HepG2 (cell line): ENCODE results near the gene GPN1. TPM values are rescaled to one million over a fixed set of nuclear protein-coding genes. Genes with fewer than 3 reads are reported as not detected.
A peak's percentile ranks its signal among the peaks of the same experiment; 100 is the strongest.

ENCODE experiments used
- AGO2 ChIP-seq: fragments of 200-400 bp; formaldehyde crosslinking; optimal IDR thresholded peaks from 2 replicates; pipeline ENCODE3; 2017; ENCODE audit warnings: mild to moderate bottlenecking, low read depth, low read length, moderate library complexity
- ARNTL ChIP-seq: sonication (generic); formaldehyde crosslinking; IDR thresholded peaks from 2 replicates; pipeline ENCODE4 v1.4.0; 2020; ENCODE audit warnings: mild to moderate bottlenecking, missing genetic modification reagents
- BHLHE40 ChIP-seq: IDR thresholded peaks from 2 replicates; pipeline ENCODE4 v1.6.1; 2011; ENCODE audit warnings: low read length, improper control_type of control experiment
- FOXA1 ChIP-seq, 2 experiments: fragments of 450-650 bp in 1 of 2; sonication (generic) in 1 of 2; formaldehyde crosslinking in 1 of 2; IDR thresholded peaks; 2 replicates each; pipeline versions ENCODE4 v1.4.0 to v1.6.1; 2016 to 2020; ENCODE audit warnings: missing genetic modification reagents in 1 of 2
- GATA4 ChIP-seq: sonication (generic); IDR thresholded peaks from 2 replicates; pipeline ENCODE4 v1.6.1; 2016; ENCODE audit warnings: antibody characterized with exemption, low read depth, borderline replicate concordance
- MEIS2 ChIP-seq: sonication (generic); formaldehyde crosslinking; IDR thresholded peaks from 2 replicates; pipeline ENCODE4 v1.9.0; 2021; ENCODE audit warnings: mild to moderate bottlenecking, missing genetic modification reagents
- NFE2L1 ChIP-seq: sonication (generic); formaldehyde crosslinking; IDR thresholded peaks from 2 replicates; pipeline ENCODE4 v1.4.0; 2020; ENCODE audit warnings: missing genetic modification reagents, mild to moderate bottlenecking, borderline replicate concordance
- NFRKB ChIP-seq: fragments of 450-650 bp; IDR thresholded peaks from 2 replicates; pipeline ENCODE4 v1.6.1; 2017
- NR2F1 ChIP-seq, 2 experiments: fragments of 450-650 bp in 1 of 2; formaldehyde crosslinking in 1 of 2; IDR thresholded peaks; 2 replicates each; pipeline versions ENCODE4 v1.5.0 to v1.6.1; 2016 to 2020; ENCODE audit warnings: mild to moderate bottlenecking in 1 of 2, missing compliant biosample characterization in 1 of 2, missing genetic modification reagents in 1 of 2, moderate library complexity in 1 of 2
- NR2F6 ChIP-seq, 2 experiments: IDR thresholded peaks; 2 replicates each; pipeline ENCODE4 v1.6.1; 2016; ENCODE audit warnings: antibody characterized with exemption in 1 of 2, mild to moderate bottlenecking in 1 of 2
- PAX8 ChIP-seq: sonication (generic); formaldehyde crosslinking; IDR thresholded peaks from 2 replicates; pipeline ENCODE4 v1.8.0; 2022; ENCODE audit warnings: mild to moderate bottlenecking, missing genetic modification reagents, borderline replicate concordance
- RBM39 ChIP-seq: fragments of 200-400 bp; formaldehyde crosslinking; IDR thresholded peaks from one replicate; pipeline ENCODE4 v1.6.1; 2018; ENCODE audit warnings: antibody characterized with exemption, mild to moderate bottlenecking, low read depth, low read length; ENCODE audit not compliant: poor library complexity, severe bottlenecking
- SAP130 ChIP-seq: IDR thresholded peaks from 2 replicates; pipeline ENCODE4 v1.6.1; 2016; ENCODE audit warnings: low read depth
- SKI ChIP-seq: fragments of 450-650 bp; IDR thresholded peaks from one replicate; pipeline ENCODE4 v1.6.1; 2018; ENCODE audit warnings: mild to moderate bottlenecking; ENCODE audit not compliant: partially characterized antibody
- SMAD9 ChIP-seq: sonication (generic); formaldehyde crosslinking; IDR thresholded peaks from 2 replicates; pipeline ENCODE4 v1.5.1; 2020; ENCODE audit warnings: mild to moderate bottlenecking, missing genetic modification reagents
- SRSF1 ChIP-seq: fragments of 200-400 bp; formaldehyde crosslinking; optimal IDR thresholded peaks from 2 replicates; pipeline ENCODE3; 2017; ENCODE audit warnings: mild to moderate bottlenecking, low read depth, low read length, moderate library complexity
- SRSF9 ChIP-seq: fragments of 200-400 bp; formaldehyde crosslinking; IDR thresholded peaks from 2 replicates; pipeline ENCODE4 v1.6.1; 2018; ENCODE audit warnings: borderline replicate concordance, mild to moderate bottlenecking, low read depth, low read length; ENCODE audit not compliant: insufficient read depth, poor library complexity, severe bottlenecking
- TAF1 ChIP-seq: sonication (generic); formaldehyde crosslinking; IDR thresholded peaks from 2 replicates; pipeline ENCODE4 v1.4.0; 2020; ENCODE audit warnings: missing genetic modification reagents
- ZIK1 ChIP-seq: sonication (generic); formaldehyde crosslinking; IDR thresholded peaks from 2 replicates; pipeline ENCODE4 v1.5.0; 2020; ENCODE audit warnings: mild to moderate bottlenecking, low read depth, missing genetic modification reagents, borderline replicate concordance
- ZNF205 ChIP-seq: IDR thresholded peaks from 2 replicates; pipeline ENCODE4 v1.6.1; 2018; ENCODE audit warnings: missing biosample characterization, missing genetic modification reagents
- ZNF235 ChIP-seq: sonication (generic); formaldehyde crosslinking; IDR thresholded peaks from 2 replicates; pipeline ENCODE4 v1.8.1; 2023; ENCODE audit warnings: mild to moderate bottlenecking, missing genetic modification reagents, borderline replicate concordance
- ZNF274 ChIP-seq: sonication (generic); formaldehyde crosslinking; IDR thresholded peaks from 2 replicates; pipeline ENCODE4 v1.5.1; 2020; ENCODE audit warnings: mild to moderate bottlenecking, missing genetic modification reagents
- ZNF326 ChIP-seq: sonication (generic); formaldehyde crosslinking; IDR thresholded peaks from 2 replicates; pipeline ENCODE4 v1.4.0; 2020; ENCODE audit warnings: missing genetic modification reagents, borderline replicate concordance
- ZNF383 ChIP-seq: sonication (generic); formaldehyde crosslinking; IDR thresholded peaks from 2 replicates; pipeline ENCODE4 v1.4.0; 2020; ENCODE audit warnings: missing genetic modification reagents, mild to moderate bottlenecking, borderline replicate concordance
- ZNF577 ChIP-seq: sonication (generic); formaldehyde crosslinking; IDR thresholded peaks from 2 replicates; pipeline ENCODE4 v1.4.0; 2020; ENCODE audit warnings: mild to moderate bottlenecking, low read depth, missing genetic modification reagents, borderline replicate concordance
- ZSCAN25 ChIP-seq: sonication (generic); formaldehyde crosslinking; IDR thresholded peaks from 2 replicates; pipeline ENCODE4 v1.8.0; 2022; ENCODE audit warnings: mild to moderate bottlenecking, missing genetic modification reagents
- polyA plus RNA-seq, 8 experiments: library from polyadenylated mRNA; depleted of rRNA in 3 of 8; stranded (reverse) in 7 of 8; unstranded in 1 of 8; fragments of >200 nt; fragmentation: Illumina TruSeq in 4 of 8; extraction: Trizol in 4 of 8; gene quantifications; 2 replicates each; pipeline versions ENCODE4 v1.2.1 to v1.2.3, GENCODE V29; 2011 to 2016; ENCODE audit warnings: low read depth in 4 of 8, missing spikeins in 1 of 8, mixed read lengths in 1 of 8; ENCODE audit not compliant: insufficient read depth in 1 of 8
- total RNA-seq, 5 experiments: library from RNA; depleted of rRNA; stranded (reverse); fragments of >200 nt; fragmentation: Illumina TruSeq; extraction: Trizol; gene quantifications; 2 replicates each; pipeline ENCODE4 v1.2.3, GENCODE V29; 2016; ENCODE audit warnings: low read depth in 1 of 5
- TF ChIP-seq, protein P1 (sequence below): IDR thresholded peaks from 2 replicates; pipeline ENCODE4 v1.6.1; 2016; ENCODE audit warnings: mild to moderate bottlenecking, missing biosample characterization, missing genetic modification reagents
- TF ChIP-seq, protein P2 (sequence below): sonication (generic); formaldehyde crosslinking; IDR thresholded peaks from 2 replicates; pipeline ENCODE4 v1.5.1; 2020; ENCODE audit warnings: mild to moderate bottlenecking, missing genetic modification reagents, borderline replicate concordance
- TF ChIP-seq, protein P3 (sequence below): sonication (generic); formaldehyde crosslinking; IDR thresholded peaks from 2 replicates; pipeline ENCODE4 v1.5.1; 2020; ENCODE audit warnings: missing genetic modification reagents, mild to moderate bottlenecking, borderline replicate concordance

Gene GPN1
- total and polyA plus RNA-seq, 2 of the 13 experiments (the other 11 are each of a cell fraction or from before 2014, with no cell fraction given): 54.5 to 62.7 TPM

DNA sequence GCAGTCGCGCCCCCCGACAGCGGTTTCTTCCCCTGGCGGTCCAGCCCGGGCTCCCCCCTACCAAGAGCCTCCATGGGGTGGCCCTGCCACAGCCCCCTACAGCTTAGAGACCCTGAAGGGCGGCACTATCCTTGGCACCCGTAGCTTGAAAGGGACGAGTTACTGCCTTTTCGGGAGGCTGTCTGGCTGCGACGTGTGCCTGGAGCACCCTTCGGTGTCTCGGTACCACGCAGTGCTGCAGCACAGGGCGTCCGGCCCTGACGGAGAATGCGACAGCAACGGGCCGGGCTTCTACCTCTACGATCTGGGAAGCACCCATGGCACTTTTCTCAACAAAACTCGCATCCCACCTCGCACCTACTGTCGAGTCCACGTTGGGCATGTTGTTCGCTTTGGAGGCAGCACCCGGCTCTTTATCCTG, 35.3 kb downstream of the GPN1 start (continued):
- TF ChIP-seq AGO2 (peak; percentile 23), ZNF235 (no peak), SRSF1 (peak; percentile 30), ARNTL (CRISPR knock-in tag) (no peak), GATA4 (no peak; the same call in 1 of the 2 replicates), ZNF577 (peak; percentile 11; the same call in 1 of the 2 replicates), BHLHE40 (no peak), ZSCAN25 (CRISPR knock-in tag) (0 out of 2 replicates have a peak, but pooled peaks have one; percentile 7), SMAD9 (CRISPR knock-in tag) (0 out of 2 replicates have a peak, but pooled peaks have one; percentile 33), RBM39 (peak; percentile 23), ZNF205 (CRISPR knock-in tag) (no peak), ZIK1 (CRISPR knock-in tag) (no peak), ZNF326 (CRISPR knock-in tag) (no peak), NFRKB (no peak), NFE2L1 (CRISPR knock-in tag) (peak; percentile 60; the same call in 1 of the 2 replicates), NR2F6 (IDR thresholded peaks at IDR 0.05) (no peak), NR2F6 (CRISPR knock-in tag; IDR thresholded peaks at IDR 0.05) (no peak), MEIS2 (CRISPR knock-in tag) (peak; percentile 12; the same call in 1 of the 2 replicates), SAP130 (no peak), ZNF383 (no peak), NR2F1 (CRISPR knock-in tag; IDR thresholded peaks at IDR 0.05) (no peak), TAF1 (CRISPR knock-in tag) (no peak), PAX8 (CRISPR knock-in tag) (no peak), SKI (no peak), ZNF274 (CRISPR knock-in tag) (no peak; the same call in 1 of the 2 replicates), FOXA1 (IDR thresholded peaks at IDR 0.05) (no peak), FOXA1 (CRISPR knock-in tag; IDR thresholded peaks at IDR 0.05) (no peak), SRSF9 (no peak)
- TF ChIP-seq, protein P1, sequence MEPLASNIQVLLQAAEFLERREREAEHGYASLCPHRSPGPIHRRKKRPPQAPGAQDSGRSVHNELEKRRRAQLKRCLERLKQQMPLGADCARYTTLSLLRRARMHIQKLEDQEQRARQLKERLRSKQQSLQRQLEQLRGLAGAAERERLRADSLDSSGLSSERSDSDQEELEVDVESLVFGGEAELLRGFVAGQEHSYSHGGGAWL (CRISPR knock-in tag): no peak
- TF ChIP-seq, protein P2, sequence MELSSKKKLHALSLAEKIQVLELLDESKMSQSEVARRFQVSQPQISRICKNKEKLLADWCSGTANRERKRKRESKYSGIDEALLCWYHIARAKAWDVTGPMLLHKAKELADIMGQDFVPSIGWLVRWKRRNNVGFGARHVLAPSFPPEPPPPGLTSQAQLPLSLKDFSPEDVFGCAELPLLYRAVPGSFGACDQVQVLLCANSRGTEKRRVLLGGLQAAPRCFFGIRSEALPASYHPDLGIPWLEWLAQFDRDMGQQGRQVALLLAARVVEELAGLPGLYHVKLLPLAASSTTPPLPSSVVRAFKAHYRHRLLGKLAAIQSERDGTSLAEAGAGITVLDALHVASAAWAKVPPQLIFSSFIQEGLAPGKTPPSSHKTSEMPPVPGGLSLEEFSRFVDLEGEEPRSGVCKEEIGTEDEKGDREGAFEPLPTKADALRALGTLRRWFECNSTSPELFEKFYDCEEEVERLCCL (CRISPR knock-in tag): no peak
- TF ChIP-seq, protein P3, sequence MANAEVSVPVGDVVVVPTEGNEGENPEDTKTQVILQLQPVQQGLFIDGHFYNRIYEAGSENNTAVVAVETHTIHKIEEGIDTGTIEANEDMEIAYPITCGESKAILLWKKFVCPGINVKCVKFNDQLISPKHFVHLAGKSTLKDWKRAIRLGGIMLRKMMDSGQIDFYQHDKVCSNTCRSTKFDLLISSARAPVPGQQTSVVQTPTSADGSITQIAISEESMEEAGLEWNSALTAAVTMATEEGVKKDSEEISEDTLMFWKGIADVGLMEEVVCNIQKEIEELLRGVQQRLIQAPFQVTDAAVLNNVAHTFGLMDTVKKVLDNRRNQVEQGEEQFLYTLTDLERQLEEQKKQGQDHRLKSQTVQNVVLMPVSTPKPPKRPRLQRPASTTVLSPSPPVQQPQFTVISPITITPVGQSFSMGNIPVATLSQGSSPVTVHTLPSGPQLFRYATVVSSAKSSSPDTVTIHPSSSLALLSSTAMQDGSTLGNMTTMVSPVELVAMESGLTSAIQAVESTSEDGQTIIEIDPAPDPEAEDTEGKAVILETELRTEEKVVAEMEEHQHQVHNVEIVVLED: no peak
